Chondrocyte (in vitro differentiated cells): ENCODE results near the gene EFCAB13. TPM values are rescaled to one million over a fixed set of nuclear protein-coding genes. Genes with fewer than 3 reads are reported as not detected.

ENCODE experiments used
- DNase-seq: peaks from one replicate; pipeline ENCODE4 v3.0.0; 2021; ENCODE audit warnings: mixed read lengths, low spot score
- H3K27ac Mint-ChIP-seq: one replicate; pipeline ENCODE4 v1.8.0; 2021; ENCODE audit warnings: mild to moderate bottlenecking, moderate library complexity, mixed read lengths; ENCODE audit not compliant: unreplicated experiment
- H3K27me3 Mint-ChIP-seq: 2 replicates; pipeline ENCODE4 v1.8.0; 2021; ENCODE audit warnings: low read depth, mixed read lengths
- H3K36me3 Mint-ChIP-seq: 2 replicates; pipeline ENCODE4 v1.8.0; 2021; ENCODE audit warnings: low read depth, mixed read lengths
- H3K4me1 Mint-ChIP-seq: 2 replicates; pipeline ENCODE4 v1.8.0; 2021; ENCODE audit warnings: low read depth, mild to moderate bottlenecking, mixed read lengths
- H3K4me3 Mint-ChIP-seq: one replicate; pipeline ENCODE4 v1.8.0; 2021; ENCODE audit warnings: mild to moderate bottlenecking, moderate library complexity, mixed read lengths; ENCODE audit not compliant: unreplicated experiment
- H3K9me3 Mint-ChIP-seq: 2 replicates; pipeline ENCODE4 v1.8.0; 2021; ENCODE audit warnings: low read depth, mixed read lengths
- long read RNA-seq: library from polyadenylated mRNA; stranded (forward); transcript quantifications from one replicate; pipeline ENCODE4 v2.0.0, GENCODE V29; 2021
- total RNA-seq: library from RNA; stranded (reverse); gene quantifications from 3 replicates; pipeline ENCODE4 v1.2.1, GENCODE V29; 2021
- TF ChIP-seq, protein P1 (sequence below): fragments of 200-600 bp; sonication (generic); IDR thresholded peaks from 2 replicates; pipeline ENCODE4 v1.5.0; 2021; ENCODE audit warnings: antibody characterized with exemption, mild to moderate bottlenecking, moderate library complexity

Gene EFCAB13
- total RNA-seq, result 1.5 to 3.2 TPM (median 2.5 TPM) in 3 replicates
- long read RNA-seq, partial matches to known transcripts, result 1 of 3 reads
- long read RNA-seq, other reads (novel, unspliced or antisense), result 2 of 3 reads

DNA sequence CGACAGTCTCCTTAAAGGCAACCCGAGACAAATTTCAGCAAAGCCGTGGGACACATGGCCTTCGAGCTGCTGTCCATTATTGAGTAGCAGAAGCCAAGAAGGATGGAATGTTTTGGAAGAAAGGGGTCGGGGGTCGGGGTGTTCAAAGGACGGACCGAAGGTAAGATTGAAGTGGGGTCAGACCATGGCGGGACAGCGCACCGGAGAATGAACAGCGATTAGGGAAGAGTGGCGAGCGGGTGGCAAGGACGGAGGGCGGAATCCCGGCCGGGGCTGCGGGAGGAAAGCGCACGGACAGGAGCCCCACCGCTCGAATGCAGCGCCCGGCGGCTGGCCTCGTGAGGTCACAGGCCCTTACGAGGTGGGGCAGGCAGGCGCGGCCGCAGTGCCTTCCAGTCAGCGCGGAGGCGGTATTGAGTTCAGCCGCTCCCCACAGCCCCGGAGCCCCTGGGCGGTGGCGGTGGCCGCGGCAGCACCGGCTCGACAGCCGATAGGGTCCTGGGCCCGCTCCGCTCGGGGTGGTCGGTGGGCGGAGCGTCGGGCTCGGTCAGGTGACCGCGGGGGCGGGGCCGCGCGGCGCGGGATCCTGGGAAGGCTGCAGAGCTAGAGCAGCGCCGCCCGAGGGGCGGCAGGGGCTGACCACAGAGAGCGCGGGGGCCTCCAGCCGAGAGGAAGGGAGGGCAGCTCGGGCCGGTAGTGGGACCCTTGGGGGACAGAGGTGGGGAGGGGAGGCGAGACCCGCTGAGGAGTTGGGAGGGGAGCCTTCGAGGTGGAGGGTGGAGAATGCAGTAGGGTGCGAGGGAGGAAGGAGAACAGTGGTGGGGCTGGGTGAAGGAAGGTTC is at the start of gene EFCAB13:
Gene EFCAB13 (plus strand): TSS at position 574 of the 842 bp plus-strand sequence. CDS start 4,399 bp downstream, outside the sequence.
- H3K4me3 Mint-ChIP-seq, result peak within 1 kb of the TSS; percentile 83
- peaks cover 9% of the 10 kb centered on the region for H3K4me1 Mint-ChIP-seq
- peaks cover 6% of the 10 kb centered on the region for H3K9me3 Mint-ChIP-seq
- peak; percentile 94 for DNase-seq
- no peaks in the 10 kb centered on the region for H3K27me3 Mint-ChIP-seq
- H3K27ac Mint-ChIP-seq, result peak within 1 kb of the TSS; percentile 98
- TF ChIP-seq, protein P1, sequence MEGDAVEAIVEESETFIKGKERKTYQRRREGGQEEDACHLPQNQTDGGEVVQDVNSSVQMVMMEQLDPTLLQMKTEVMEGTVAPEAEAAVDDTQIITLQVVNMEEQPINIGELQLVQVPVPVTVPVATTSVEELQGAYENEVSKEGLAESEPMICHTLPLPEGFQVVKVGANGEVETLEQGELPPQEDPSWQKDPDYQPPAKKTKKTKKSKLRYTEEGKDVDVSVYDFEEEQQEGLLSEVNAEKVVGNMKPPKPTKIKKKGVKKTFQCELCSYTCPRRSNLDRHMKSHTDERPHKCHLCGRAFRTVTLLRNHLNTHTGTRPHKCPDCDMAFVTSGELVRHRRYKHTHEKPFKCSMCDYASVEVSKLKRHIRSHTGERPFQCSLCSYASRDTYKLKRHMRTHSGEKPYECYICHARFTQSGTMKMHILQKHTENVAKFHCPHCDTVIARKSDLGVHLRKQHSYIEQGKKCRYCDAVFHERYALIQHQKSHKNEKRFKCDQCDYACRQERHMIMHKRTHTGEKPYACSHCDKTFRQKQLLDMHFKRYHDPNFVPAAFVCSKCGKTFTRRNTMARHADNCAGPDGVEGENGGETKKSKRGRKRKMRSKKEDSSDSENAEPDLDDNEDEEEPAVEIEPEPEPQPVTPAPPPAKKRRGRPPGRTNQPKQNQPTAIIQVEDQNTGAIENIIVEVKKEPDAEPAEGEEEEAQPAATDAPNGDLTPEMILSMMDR, result peak; percentile 48
- H3K36me3 Mint-ChIP-seq, result peaks cover 5% of the 10 kb centered on the region

DNA sequence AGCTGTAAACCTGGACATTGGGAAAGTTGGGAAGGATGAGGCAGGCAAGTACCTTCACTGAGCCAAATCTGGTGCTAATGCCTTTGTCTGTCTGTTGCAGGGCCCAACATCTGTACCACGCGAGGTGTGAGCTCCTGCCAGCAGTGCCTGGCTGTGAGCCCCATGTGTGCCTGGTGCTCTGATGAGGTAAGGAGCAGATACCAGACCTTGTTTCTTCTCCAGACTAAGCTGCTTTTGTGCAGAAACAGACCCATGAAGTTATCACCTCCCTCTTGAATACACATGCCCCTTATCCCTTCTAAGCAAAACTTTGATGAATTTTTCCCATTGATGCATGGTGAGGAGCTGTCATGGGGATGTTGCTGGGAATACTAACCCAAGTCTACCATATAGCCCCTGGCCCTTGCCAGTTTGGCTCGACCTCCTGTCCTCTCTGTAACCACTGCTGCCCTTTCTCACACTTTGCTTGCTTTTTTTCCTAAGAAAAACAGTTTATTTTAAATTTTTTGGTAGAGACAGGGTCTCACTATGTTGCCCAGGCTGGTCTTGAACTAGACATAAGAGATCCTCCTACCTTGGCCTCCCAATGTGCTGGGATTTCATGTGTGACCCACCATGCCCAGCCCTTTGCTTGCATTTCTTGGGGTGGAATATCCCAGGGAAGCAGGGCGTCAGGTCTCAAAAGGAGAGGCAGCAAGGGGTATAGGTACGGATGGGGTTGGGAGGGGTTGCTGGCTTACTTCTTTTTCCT is 49.3 kb upstream of the EFCAB13 start:
- DNase-seq, result no peak
- Mint-ChIP-seq H3K36me3 (no peaks in the 10 kb centered on the region), H3K27ac (peak overlapping the region; percentile 87), H3K9me3 (no peaks in the 10 kb centered on the region), H3K27me3 (no peaks in the 10 kb centered on the region), H3K4me3 (no peak overlapping the region), H3K4me1 (peaks cover 55% of the 10 kb centered on the region)
- TF ChIP-seq, protein P1, result no peak

DNA sequence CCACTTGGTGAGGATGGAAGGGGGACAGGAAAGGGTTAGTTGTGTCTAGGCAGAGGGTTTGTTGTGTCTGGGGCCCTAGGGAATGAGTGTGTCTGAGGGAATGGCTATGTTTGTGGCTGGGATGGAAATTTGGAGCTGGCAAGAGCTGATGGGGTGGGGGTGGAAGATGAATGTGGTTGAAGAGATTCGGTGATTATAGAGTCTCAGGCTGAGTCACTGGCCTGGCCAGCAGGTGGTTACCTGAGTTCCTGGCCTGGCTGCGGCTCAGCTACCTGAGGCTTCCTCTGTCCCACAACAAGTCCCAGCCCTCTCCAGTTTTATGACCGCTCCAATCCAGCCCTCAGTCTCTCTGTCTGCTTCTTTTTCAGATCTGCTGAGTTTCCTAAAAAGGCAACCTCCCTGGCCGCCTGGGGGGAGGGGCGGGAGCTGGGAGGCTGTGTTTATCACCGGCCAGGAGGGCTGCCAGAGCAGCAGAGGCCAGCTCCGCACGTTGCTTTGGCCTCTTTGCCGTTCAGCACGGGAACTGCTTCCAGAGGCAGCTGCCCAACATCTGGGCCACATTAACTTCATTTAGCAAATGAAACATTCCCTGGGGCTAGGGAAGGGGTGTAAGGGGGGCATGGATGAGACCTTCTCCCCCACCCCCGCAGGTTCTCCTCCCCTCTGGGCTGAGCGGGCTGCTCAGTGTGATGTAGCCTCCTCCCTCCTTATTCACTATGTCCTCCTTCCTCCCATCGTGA is 48.3 kb upstream of the EFCAB13 start:
- Mint-ChIP-seq H3K4me1 (peaks cover 60% of the 10 kb centered on the region), H3K4me3 (peak overlapping the region; percentile 31), H3K27ac (peak overlapping the region; percentile 87), H3K27me3 (no peaks in the 10 kb centered on the region), H3K9me3 (no peaks in the 10 kb centered on the region), H3K36me3 (no peaks in the 10 kb centered on the region)
- DNase-seq, result no peak
- TF ChIP-seq, protein P1, result no peak

DNA sequence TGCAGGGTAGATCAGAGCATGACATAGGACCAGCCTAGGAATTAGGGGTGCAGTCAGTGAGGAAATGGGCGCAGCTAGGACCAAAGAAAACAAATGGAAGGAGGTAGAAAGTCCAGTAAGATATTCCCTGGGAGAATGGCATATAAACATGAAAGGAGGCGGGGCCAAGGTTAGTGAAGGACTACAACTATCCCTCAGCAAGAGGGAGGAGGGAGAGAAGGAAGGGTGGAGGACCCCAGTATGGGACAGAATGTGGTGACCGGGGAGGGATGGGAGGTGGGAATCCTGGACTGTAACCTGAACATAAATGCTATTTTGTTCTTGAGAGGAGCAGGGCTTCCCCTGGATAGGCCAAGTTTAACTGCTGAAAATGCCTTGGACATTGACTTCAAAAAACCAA is 47.3 kb upstream of the EFCAB13 start:
- H3K36me3 Mint-ChIP-seq, result no peaks in the 10 kb centered on the region
- DNase-seq, result no peak
- H3K27ac Mint-ChIP-seq, result peak overlapping the region; percentile 87
- H3K27me3 Mint-ChIP-seq, result no peaks in the 10 kb centered on the region
- TF ChIP-seq, protein P1, result no peak
- H3K9me3 Mint-ChIP-seq, result no peaks in the 10 kb centered on the region
- H3K4me3 Mint-ChIP-seq, result no peak overlapping the region
- peaks cover 64% of the 10 kb centered on the region for H3K4me1 Mint-ChIP-seq

GRCh38 chr17:47276868-47277267 is 46.9 kb upstream of the EFCAB13 start:
- no peak for DNase-seq
- no peaks in the 10 kb centered on the region for H3K9me3 Mint-ChIP-seq
- no peak overlapping the region for H3K4me3 Mint-ChIP-seq
- peak overlapping the region; percentile 87 for H3K27ac Mint-ChIP-seq
- TF ChIP-seq, protein P1, result no peak
- no peaks in the 10 kb centered on the region for H3K27me3 Mint-ChIP-seq
- peaks cover 64% of the 10 kb centered on the region for H3K4me1 Mint-ChIP-seq
- H3K36me3 Mint-ChIP-seq, result no peaks in the 10 kb centered on the region
